BE2C (cell line): Measurements from ENCODE around the gene NOC4L.
A peak's percentile ranks its signal among the peaks of the same experiment; 100 is the strongest.
"Not testable (repeated sequence)": the region's sequence is repeated elsewhere in the genome, so short reads cannot be mapped to it uniquely, and the experiment has no call there.

Experiments used
- DNase-seq: peaks from one replicate; pipeline ENCODE4 v3.0.0-alpha.2; 2020
- H3K27me3 ChIP-seq: fragments of 250-450 bp; sonication (Bioruptor Pico); 2 replicates; pipeline ENCODE4 v1.5.1; 2020; ENCODE audit warnings: mild to moderate bottlenecking
- H3K36me3 ChIP-seq: fragments of 250-450 bp; sonication (Bioruptor Pico); 2 replicates; pipeline ENCODE4 v1.5.1; 2020; ENCODE audit warnings: mild to moderate bottlenecking
- H3K4me1 ChIP-seq: fragments of 250-450 bp; sonication (Bioruptor Pico); 2 replicates; pipeline ENCODE4 v1.5.1; 2020
- H3K4me3 ChIP-seq: 2 replicates; pipeline ENCODE4 v1.5.1; 2011; ENCODE audit warnings: low read depth, low read length
- H3K9me3 ChIP-seq: fragments of 250-450 bp; sonication (Bioruptor Pico); 2 replicates; pipeline ENCODE4 v1.5.1; 2020
- CTCF ChIP-seq: IDR thresholded peaks from 2 replicates; pipeline ENCODE4 v1.5.1; 2012; ENCODE audit warnings: mild to moderate bottlenecking, low read depth, low read length

NOC4L gene

DNA sequence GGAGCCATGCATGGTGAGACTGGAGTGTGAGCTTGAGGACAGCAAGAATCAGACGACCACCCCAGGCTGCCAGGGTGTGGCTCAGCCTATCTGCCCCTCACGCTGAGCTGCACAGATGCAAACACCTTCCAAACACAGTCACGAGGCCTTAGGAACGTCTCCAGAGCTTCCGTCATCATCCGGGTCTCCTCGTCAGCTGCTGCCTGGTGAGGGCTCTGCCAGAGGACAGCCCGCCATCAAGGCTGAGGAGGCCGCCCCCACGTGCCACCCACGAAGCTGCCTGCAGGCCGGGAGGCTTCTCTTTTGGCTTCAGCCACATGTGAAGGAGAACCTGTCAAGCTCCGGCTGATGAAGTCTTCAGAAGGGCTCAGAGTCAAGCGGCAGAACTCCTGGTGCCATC, 13.6 kb upstream of the NOC4L start:
- Histone ChIP-seq H3K27me3 (no peaks in the 10 kb centered on the region), H3K36me3 (peaks cover 26% of the 10 kb centered on the region), H3K4me3 (no peak overlapping the region), H3K4me1 (no peaks in the 10 kb centered on the region), H3K9me3 (no peaks in the 10 kb centered on the region; the same call in 1 of the 2 replicates)
- no peak for DNase-seq
- no peak for TF ChIP-seq CTCF

DNA sequence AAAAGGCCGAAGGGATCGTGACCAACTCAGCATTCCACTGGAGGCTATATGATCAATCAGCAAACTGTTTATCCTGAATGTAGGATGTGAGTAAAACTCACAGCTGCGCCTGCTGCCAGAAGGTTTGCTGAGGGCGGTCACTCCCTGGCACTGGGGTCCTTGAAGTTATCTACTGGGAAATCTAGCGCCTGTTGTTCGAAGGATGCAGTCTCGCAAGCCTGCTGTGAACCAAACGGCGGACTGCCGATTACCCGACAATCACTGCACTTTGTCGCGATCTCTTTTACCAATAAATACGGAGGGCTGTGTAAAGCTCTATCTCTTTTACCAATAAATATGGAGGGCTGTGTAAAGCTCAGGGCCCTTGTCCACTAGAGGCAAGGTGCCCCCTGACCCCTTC, 13.0 kb upstream of the NOC4L start:
- H3K27me3 ChIP-seq = no peaks in the 10 kb centered on the region
- H3K36me3 ChIP-seq = peaks cover 21% of the 10 kb centered on the region
- no peak overlapping the region for H3K4me3 ChIP-seq
- no peaks in the 10 kb centered on the region; the same call in 1 of the 2 replicates for H3K9me3 ChIP-seq
- no peak for DNase-seq
- no peak for TF ChIP-seq CTCF
- H3K4me1 ChIP-seq = no peaks in the 10 kb centered on the region

DNA sequence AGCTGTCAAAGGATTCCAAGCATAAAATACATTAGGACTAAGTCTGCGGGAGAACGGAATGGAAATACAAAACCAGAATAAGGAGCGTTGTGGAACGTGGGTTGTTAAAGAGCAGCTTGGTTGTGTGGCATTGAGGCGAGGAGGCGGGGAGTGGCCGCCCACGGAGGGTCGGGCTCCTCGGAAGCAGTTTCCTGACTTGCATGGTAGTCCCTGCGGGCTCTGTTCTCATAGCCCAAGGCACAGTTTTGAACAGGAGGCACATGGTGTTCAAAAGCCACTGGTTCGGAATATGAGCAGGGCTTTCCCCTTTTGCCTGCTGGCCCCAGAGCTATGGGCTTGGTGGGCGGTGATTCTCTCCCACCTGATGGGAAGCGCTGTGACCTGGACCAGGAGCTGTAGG, 12.3 kb upstream of the NOC4L start:
- Histone ChIP-seq H3K9me3 (no peaks in the 10 kb centered on the region; the same call in none of the 2 replicates), H3K27me3 (no peaks in the 10 kb centered on the region), H3K4me1 (no peaks in the 10 kb centered on the region), H3K36me3 (peaks cover 14% of the 10 kb centered on the region), H3K4me3 (no peak overlapping the region)
- DNase-seq = no peak
- no peak for TF ChIP-seq CTCF

GRCh38 chr12:132132609-132133430, 11.4 kb upstream of the NOC4L start:
- Histone ChIP-seq H3K4me1 (no peaks in the 10 kb centered on the region), H3K36me3 (peaks cover 6% of the 10 kb centered on the region; the same call in 1 of the 2 replicates), H3K9me3 (no peaks in the 10 kb centered on the region; the same call in 1 of the 2 replicates), H3K27me3 (no peaks in the 10 kb centered on the region), H3K4me3 (no peak overlapping the region)
- TF ChIP-seq CTCF = no peak
- DNase-seq = peak; percentile 10

- no peak for TF ChIP-seq CTCF
- H3K4me1 ChIP-seq = no peaks in the 10 kb centered on the region
- DNase-seq = peak; percentile 25
These were observed 10.2 kb upstream of the NOC4L start for GRCh38 chr12:132133952-132134652.

DNA sequence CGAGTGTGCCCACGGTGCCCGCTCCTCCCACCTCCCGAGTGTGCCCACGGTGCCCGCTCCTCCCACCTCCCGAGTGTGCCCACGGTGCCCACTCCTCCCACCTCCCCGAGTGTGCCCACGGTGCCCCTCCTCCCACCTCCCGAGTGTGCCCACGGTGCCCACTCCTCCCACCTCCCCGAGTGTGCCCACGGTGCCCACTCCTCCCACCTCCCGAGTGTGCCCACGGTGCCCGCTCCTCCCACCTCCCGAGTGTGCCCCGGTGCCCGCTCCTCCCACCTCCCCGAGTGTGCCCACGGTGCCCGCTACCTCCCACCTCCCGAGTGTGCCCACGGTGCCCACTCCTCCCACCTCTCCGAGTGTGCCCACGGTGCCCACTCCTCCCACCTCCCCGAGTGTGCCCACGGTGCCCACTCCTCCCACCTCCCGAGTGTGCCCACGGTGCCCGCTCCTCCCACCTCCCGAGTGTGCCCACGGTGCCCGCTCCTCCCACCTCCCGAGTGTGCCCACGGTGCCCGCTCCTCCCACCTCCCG, 9.5 kb upstream of the NOC4L start:
- not testable (repeated sequence) for H3K4me1 ChIP-seq, H3K9me3 ChIP-seq, H3K27me3 ChIP-seq, H3K4me3 ChIP-seq, DNase-seq
- H3K36me3 ChIP-seq = peaks cover 11% of the 10 kb centered on the region

More at GRCh38 chr12:132133952-132134652, 10.2 kb upstream of the NOC4L start:
- H3K4me3 ChIP-seq = no peak overlapping the region
- H3K36me3 ChIP-seq = peaks cover 5% of the 10 kb centered on the region
- H3K9me3 ChIP-seq = no peaks in the 10 kb centered on the region; the same call in 1 of the 2 replicates
- H3K27me3 ChIP-seq = no peaks in the 10 kb centered on the region

- peaks cover 27% of the 10 kb centered on the region for H3K36me3 ChIP-seq
- not testable (repeated sequence) for H3K9me3 ChIP-seq, H3K4me1 ChIP-seq, H3K4me3 ChIP-seq, DNase-seq, H3K27me3 ChIP-seq
These were observed 8.0 kb upstream of the NOC4L start for GRCh38 chr12:132136226-132136625.
